Inflammatory macrophage treated with lipopolysaccharide for 4 hours (primary cell): Measurements from ENCODE around the gene VWA8.
"Not testable (repeated sequence)": the region's sequence is repeated elsewhere in the genome, so short reads cannot be mapped to it uniquely, and the experiment has no call there.

Source experiments
- DNase-seq: peaks from one replicate; pipeline ENCODE4 v3.0.0-alpha.2; 2020

The VWA8 gene

DNA sequence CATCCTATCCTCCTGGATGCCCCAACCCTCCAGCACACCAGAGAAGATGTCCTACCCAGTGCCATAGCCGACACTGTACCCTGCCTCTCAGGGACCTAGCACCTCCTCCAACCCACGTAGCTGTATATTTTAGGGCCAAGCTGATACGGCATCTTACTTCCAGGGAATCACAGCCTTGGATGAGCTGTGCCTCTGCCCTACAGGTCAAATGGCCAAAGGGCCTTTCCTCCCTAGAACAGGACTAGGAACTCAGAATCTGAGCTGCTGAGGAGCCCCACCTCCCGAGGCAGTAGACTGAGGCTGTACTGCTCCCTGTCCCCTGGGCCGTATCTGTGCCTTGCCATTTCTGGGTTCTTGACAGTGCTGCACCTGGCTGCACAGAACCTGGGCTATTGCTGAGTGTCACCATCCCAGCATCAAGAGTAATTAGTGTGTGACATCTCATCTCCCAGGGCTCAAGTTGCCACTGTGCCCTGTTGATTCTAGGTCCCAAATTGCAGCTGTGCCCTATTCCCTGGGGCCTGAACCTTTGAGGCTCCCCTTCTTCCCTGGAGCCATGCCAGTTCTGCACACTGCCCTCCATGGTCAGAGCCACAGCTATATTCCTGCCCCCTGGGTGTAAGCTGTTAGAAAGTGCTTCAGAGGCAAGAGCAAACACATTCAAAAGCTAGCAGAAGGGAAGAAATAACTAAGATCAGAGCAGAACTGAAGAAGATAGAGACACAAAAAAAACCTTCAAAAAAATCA is 41.0 kb downstream of the VWA8 start:
- DNase-seq = no peak

DNA sequence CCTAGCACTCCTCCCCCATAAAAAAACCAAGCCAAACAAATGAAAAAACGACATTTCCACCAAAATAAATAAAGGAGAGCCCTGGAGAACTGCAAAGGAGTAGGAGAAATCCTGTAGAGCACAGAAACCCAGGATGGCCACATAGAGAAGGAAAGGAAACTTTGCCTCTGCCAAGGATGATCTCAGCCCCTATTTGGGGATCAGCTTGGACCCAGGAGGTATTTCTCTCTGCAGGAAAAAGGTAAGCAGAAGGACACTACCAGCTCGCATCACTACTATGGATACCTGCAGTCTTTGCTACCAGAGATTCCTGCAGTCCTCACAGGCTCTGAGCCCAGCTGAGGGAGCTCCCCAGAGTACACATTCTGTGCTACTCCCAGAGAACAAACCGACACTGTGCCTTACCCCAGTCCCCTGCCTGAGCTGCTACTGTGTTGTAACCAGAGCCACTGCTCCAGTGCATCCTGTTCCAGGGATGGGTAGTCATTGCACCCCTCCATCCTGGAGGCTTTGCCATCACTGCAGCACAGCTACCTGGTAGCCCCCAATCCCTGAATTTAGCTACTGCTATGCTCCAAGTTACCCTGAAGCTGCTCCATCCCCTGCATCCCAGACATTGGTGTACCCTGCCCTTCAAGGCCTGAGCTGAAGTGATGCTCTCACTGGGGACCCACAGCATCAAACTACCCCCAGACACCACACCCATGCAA is 41.7 kb downstream of the VWA8 start:
- no peak for DNase-seq

DNA sequence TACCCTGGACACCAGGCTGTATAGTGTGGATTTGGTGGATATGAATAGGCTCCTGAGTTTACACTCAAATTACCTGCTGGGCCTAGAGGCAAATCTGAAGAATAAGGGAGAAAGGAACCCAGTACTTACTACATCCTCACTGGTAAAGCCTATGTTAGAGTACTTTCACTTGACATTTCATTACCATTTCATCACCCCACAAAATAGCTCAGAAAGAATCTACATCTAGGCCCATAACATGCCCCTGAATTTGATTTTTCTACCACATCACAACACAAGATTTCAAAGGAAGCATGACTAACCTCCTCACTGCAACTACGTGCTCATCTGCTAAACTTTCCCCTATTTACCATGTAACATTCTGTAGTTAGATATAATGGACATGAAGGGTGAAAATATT is 43.3 kb downstream of the VWA8 start:
- DNase-seq = peak; percentile 60

- DNase-seq = peak; percentile 70
These were observed 44.5 kb downstream of the VWA8 start for GRCh38 chr13:41916173-41916954.

GRCh38 chr13:41915081-41915480 is 45.8 kb downstream of the VWA8 start:
- no peak for DNase-seq

DNA sequence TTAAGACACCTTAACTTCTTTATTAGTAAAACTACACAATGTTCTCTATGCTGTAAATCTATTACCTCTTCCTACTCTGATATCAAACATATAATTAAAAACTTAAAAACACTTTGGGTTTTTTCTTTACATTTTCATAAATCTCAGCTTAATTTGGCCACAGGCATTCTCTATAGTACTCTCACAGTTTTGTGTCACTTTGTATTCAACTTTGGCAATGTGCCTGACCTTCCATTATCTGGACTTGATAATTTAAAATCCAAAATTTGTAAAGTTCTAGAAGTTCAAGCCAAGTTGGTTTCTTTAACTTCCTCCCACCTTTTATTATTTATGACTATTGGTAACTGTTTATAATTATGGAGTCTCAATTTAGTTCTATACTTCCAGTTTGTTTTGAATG is 46.4 kb downstream of the VWA8 start:
- DNase-seq = no peak

GRCh38 chr13:41909506-41909905 is 51.4 kb downstream of the VWA8 start:
- DNase-seq = no peak

DNA sequence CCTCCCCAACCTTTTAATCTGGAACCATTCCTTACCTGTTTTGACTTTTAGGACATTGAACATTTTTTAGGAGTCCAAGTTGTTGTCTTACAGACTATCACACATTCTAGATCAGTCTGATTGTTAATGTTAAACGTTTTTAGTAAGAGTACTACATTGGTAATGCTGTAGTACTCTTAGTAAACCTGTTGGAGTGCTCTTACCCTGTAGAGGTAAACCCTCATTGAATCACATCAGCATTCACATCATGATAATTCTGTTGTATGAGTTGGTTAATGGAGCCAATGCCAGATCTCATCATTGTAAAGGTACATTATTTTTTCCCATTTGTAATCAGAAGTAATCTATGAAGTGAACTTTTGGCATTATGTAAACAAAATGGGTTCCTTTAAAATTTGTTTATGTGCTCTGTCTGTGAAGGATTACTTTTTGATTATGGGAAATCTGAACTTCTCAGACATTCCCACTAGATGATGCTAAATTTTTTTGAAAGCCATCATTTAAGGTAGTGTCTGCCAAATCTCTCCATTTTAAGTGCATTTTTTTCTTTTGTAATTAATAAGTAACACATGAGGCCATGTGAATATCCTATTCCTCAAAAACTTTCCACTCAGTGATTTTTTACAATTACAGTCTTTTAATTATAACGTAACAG is 55.2 kb downstream of the VWA8 start:
- peak; percentile 63 for DNase-seq

DNA sequence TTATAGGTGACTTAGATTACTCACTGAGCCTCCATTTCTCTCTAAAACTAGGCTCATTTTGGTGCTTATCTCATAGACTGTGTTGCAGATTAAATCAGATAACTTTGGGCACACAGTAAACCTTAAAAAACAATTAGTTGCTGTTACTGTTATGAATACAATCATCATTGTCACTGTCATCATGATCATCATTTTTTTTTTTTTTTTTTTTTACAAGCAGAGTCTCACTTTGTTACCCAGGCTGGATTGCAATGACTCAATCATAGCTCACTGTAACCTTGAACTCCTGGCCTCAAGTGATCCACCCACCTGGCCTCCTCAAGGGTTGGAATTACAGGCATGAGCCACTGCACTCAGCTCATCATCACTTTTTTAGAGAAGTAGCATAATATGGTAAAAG is 60.0 kb downstream of the VWA8 start:
- DNase-seq = no peak

- DNase-seq = not testable (repeated sequence)
These were observed 62.5 kb downstream of the VWA8 start for GRCh38 chr13:41898411-41898810.

DNA sequence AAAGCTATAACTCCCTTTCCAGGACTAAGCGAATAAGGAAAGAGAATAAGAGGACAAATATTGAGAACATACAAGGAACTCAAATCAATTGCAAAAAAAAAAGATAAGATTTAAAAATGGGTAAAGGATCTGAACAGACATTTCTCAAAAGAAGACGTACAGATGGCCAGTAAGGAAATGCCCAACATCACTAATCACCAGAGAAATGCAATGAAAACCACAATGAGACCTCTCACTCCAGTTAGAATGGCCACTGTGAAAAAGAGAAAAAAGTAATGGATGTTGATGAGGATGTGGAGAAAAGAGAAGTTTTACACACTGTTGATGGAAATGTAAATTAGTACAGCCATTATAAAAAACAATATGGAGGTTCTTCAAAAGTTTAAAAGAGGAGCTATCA is 63.8 kb downstream of the VWA8 start:
- no peak for DNase-seq

DNA sequence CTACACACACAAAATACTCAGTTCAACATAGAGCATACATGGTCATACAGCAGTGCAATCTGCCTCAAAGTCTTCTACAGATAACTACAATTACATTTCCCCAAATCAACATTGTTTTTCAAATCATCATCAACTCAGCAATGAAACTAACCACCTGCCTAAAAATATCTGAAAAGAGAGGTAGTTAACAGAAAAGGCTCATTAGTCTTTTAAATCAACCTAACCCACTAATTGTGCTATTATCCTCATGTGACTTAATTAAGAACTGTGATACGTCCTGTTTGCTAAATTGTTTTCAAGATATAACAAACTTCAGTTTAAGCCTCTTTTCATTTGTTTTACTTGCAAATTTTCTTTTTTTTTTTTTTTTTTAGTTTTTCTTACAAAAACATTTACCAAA is 65.4 kb downstream of the VWA8 start:
- DNase-seq = no peak

DNA sequence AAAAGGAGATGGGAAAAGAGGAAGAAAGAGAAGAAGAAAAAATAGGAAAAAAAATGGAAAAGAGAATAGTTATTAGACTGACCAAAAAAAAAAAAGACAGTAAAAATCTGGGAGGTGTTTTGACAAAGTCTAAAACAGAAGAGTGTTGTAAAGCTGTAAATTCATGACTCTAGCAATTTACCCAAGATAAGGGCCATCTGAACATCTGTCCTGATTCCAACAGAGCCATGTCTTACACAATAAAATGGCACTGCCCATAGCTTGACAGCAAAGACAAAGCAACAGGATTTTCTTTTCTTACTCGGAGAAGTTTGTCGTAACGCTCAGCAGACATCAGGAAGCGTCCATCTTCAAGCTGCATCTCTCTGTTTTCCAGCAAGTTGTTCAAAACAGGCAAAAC is 69.8 kb downstream of the VWA8 start:
- DNase-seq = no peak

DNA sequence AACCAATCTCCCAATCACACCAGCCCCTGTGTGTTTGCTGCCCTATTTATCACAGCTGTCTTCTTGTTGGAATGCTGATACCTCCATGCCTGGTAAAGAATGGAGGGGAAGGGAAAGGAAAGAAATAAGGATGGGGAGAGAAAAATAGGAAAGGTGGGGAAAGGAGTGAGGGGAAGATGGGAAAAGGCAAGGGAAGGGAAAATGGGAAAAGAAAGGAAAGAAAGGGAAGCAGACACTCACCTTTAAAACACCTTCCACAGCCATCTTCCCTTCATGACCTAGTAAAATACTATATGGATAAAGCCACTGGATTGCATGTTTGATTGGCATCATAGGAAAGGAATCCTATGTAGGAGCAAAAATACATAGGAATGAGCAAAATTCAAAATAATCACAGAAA is 77.8 kb downstream of the VWA8 start:
- no peak for DNase-seq

- DNase-seq = not testable (repeated sequence)
These were observed 79.0 kb downstream of the VWA8 start for GRCh38 chr13:41881890-41882289.

GRCh38 chr13:41880966-41881365 is 79.9 kb downstream of the VWA8 start:
- DNase-seq = no peak

DNA sequence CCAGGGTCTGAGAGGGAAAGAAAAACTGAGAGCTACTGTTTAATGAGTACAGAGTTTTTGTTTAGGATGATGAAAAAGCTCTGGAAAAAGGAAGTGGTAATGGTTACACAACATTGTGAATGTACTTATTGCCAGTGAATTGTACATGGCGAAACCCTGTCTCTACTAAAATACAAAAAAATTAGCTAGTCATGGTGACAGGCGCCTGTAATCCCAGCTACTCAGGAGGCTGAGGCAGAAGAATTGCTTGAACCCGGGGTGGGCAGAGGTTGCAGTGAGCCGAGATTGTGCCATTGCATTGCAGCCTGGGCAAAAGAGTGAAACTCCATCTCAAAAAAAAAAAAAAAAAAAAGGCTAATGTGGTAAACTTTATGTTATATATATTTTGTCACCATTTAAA is 96.3 kb downstream of the VWA8 start:
- DNase-seq = peak; percentile 96

- peak; percentile 56 for DNase-seq
These were observed 98.2 kb downstream of the VWA8 start for GRCh38 chr13:41862659-41863058.

DNA sequence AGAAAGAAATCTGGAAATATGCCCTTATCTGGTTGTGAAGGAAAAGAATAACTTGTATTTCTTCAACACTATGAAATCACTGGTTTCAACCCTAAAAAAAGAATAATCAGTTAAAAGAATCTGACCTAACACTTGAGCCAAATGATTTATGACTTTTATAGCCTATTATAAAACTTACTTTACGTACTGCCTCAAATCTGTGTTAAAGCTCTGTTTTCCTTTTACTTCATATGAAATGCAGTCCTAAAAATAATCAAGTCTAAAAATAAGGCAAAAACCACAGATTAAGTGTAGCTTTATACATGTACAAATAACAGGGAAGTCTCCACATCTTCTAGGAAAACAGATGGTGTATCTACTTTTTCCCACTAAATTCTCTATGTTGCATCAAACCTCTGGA is 101.3 kb downstream of the VWA8 start:
- DNase-seq = no peak

DNA sequence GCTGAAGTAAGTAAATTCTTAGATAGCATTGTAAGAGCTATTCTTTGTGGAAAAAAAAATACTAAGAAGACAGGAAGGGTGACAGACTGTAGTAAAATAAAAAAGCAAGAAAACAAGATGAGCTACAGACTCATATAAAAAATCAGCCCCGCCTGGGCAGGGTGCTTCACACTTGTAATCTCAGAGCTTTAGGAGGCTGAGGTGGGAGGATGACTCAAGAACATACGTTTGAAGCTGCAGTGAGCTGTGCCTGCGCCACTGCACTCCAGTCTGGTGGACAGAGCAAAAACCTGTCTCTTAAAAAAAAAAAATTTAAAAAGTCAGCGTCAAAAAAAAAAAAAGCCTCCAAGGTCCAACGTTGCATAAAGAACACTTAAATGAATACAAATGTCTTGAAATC is 102.1 kb downstream of the VWA8 start:
- peak; percentile 76 for DNase-seq

GRCh38 chr13:41854758-41855157 is 106.2 kb downstream of the VWA8 start:
- DNase-seq = no peak

DNA sequence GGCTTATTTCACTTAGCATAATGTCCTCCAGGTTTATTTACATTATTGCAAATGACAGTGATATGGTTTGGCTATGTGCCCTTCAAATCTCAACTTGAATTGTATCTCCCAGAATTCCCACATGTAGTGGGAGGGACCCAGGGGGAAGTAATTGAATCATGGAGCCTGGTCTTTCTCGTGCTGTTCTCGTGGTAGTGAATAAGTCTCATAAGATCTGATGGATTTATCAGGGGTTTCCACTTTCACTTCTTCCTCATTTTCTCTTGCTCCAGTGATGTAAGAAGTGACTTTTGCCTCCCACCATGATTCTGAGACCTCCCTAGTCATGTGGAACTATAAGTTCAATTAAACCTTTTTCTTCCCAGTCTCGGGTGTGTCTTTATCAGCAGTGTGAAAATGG is 109.6 kb downstream of the VWA8 start:
- peak; percentile 95 for DNase-seq
